ENCODE data around the gene BLOC1S2.

Gene BLOC1S2

GRCh38 chr10:100286051-100287033 is at the start of gene BLOC1S2:
Gene BLOC1S2 (minus strand): TSS chr10:100286680. CDS start chr10:100286659, 21 bp downstream.
- H3K36me3 Mint-ChIP-seq = peaks cover 2% of the 10 kb centered on the region

GRCh38 chr10:100334762-100335161 is 48.3 kb upstream of the BLOC1S2 start:
- H3K27ac Mint-ChIP-seq = no peak overlapping the region
- ATAC-seq (ENCODE audit: low read depth) = no peak
- no peak overlapping the region for H3K4me3 Mint-ChIP-seq
- H3K4me1 Mint-ChIP-seq = peaks cover 14% of the 10 kb centered on the region
- peaks cover 17% of the 10 kb centered on the region for H3K27me3 Mint-ChIP-seq
- H3K36me3 Mint-ChIP-seq = no peaks in the 10 kb centered on the region
- DNase-seq (ENCODE audit: low spot score in 2 of 2) = no peak
- no peaks in the 10 kb centered on the region for H3K9me3 Mint-ChIP-seq

More at GRCh38 chr10:100286051-100287033, at the start of gene BLOC1S2:
- H3K27me3 Mint-ChIP-seq = no peaks in the 10 kb centered on the region
- peak within 1 kb of the TSS; percentile 97 for H3K4me3 Mint-ChIP-seq
- DNase-seq (ENCODE audit: low spot score in 2 of 2) (peak; percentile 87 to 92), ATAC-seq (ENCODE audit: low read depth) (peak; percentile 82)
- peaks cover 22% of the 10 kb centered on the region for H3K4me1 Mint-ChIP-seq
- H3K9me3 Mint-ChIP-seq = no peaks in the 10 kb centered on the region
- peak within 1 kb of the TSS; percentile 94 for H3K27ac Mint-ChIP-seq

- H3K27ac Mint-ChIP-seq = no peak overlapping the region
- peaks cover 6% of the 10 kb centered on the region for H3K4me1 Mint-ChIP-seq
- ATAC-seq (ENCODE audit: low read depth) (no peak), DNase-seq (ENCODE audit: low spot score in 2 of 2) (no peak)
- H3K36me3 Mint-ChIP-seq = no peaks in the 10 kb centered on the region
- H3K4me3 Mint-ChIP-seq = no peak overlapping the region
- peaks cover 17% of the 10 kb centered on the region for H3K27me3 Mint-ChIP-seq
- no peaks in the 10 kb centered on the region for H3K9me3 Mint-ChIP-seq
Observed at GRCh38 chr10:100333661-100334440, 47.4 kb upstream of the BLOC1S2 start.

GRCh38 chr10:100333106-100333505 is 46.6 kb upstream of the BLOC1S2 start:
- ATAC-seq (ENCODE audit: low read depth) (no peak), DNase-seq (ENCODE audit: low spot score in 2 of 2) (no peak)
- Mint-ChIP-seq H3K4me3 (no peak overlapping the region), H3K4me1 (no peaks in the 10 kb centered on the region), H3K27me3 (peaks cover 17% of the 10 kb centered on the region), H3K36me3 (no peaks in the 10 kb centered on the region), H3K9me3 (no peaks in the 10 kb centered on the region), H3K27ac (no peak overlapping the region)

GRCh38 chr10:100330079-100330478 is 43.6 kb upstream of the BLOC1S2 start, which contains the start of gene PKD2L1:
Gene PKD2L1 (minus strand): TSS chr10:100330228. CDS start chr10:100330103, 125 bp downstream.
- no peak for ATAC-seq (ENCODE audit: low read depth)
- H3K27ac Mint-ChIP-seq = peak within 1 kb of the TSS; percentile 58

DNA sequence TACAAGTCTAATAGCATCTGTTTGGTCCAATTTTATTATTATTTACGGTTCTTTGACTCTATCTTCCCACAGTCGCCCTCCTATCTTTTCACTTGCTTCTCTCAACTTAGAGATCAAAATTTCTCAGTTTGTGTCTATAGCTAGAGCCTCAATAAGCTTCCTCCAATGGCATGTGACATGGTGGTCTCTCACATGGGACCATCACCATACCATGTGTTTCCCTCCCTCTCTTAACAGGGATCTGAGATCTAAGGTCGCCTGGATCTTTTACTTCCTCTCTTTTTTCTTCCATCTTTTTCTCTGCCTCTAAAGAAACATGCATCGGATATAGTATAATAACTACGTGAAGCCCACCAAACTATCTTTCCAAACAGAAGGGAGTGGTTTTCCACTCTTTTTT is 41.7 kb upstream of the BLOC1S2 start:
- DNase-seq (ENCODE audit: low spot score in 2 of 2) = no peak
- Mint-ChIP-seq H3K27ac (peak overlapping the region; percentile 54), H3K27me3 (peaks cover 14% of the 10 kb centered on the region), H3K36me3 (no peaks in the 10 kb centered on the region), H3K4me1 (peaks cover 12% of the 10 kb centered on the region), H3K9me3 (no peaks in the 10 kb centered on the region), H3K4me3 (no peak overlapping the region)
- ATAC-seq (ENCODE audit: low read depth) = no peak

More at GRCh38 chr10:100330079-100330478, 43.6 kb upstream of the BLOC1S2 start, which contains the start of gene PKD2L1:
- peaks cover 17% of the 10 kb centered on the region for H3K27me3 Mint-ChIP-seq
- H3K36me3 Mint-ChIP-seq = no peaks in the 10 kb centered on the region
- peaks cover 12% of the 10 kb centered on the region for H3K4me1 Mint-ChIP-seq
- H3K4me3 Mint-ChIP-seq = no peak within 1 kb of the TSS
- DNase-seq (ENCODE audit: low spot score in 2 of 2) = no peak
- H3K9me3 Mint-ChIP-seq = no peaks in the 10 kb centered on the region

DNA sequence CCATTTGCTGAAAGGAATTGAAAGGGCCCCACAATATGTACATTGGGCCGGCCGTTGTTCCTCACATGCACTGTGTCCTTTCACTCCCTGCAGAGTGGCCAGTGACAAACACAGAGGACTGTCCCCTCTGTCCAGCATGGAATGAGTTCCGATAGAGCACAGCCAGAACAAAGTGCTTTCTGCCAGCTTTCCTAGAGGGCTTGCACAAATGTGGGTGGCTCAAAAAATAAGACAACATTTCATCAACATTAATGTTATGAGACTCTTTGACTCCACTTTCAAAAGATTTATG is 41.2 kb upstream of the BLOC1S2 start:
- peaks cover 10% of the 10 kb centered on the region for H3K27me3 Mint-ChIP-seq
- ATAC-seq (ENCODE audit: low read depth) (no peak), DNase-seq (ENCODE audit: low spot score in 2 of 2) (no peak)
- H3K4me3 Mint-ChIP-seq = no peak overlapping the region
- no peaks in the 10 kb centered on the region for H3K36me3 Mint-ChIP-seq
- peaks cover 12% of the 10 kb centered on the region for H3K4me1 Mint-ChIP-seq
- H3K27ac Mint-ChIP-seq = peak overlapping the region; percentile 86
- H3K9me3 Mint-ChIP-seq = no peaks in the 10 kb centered on the region

DNA sequence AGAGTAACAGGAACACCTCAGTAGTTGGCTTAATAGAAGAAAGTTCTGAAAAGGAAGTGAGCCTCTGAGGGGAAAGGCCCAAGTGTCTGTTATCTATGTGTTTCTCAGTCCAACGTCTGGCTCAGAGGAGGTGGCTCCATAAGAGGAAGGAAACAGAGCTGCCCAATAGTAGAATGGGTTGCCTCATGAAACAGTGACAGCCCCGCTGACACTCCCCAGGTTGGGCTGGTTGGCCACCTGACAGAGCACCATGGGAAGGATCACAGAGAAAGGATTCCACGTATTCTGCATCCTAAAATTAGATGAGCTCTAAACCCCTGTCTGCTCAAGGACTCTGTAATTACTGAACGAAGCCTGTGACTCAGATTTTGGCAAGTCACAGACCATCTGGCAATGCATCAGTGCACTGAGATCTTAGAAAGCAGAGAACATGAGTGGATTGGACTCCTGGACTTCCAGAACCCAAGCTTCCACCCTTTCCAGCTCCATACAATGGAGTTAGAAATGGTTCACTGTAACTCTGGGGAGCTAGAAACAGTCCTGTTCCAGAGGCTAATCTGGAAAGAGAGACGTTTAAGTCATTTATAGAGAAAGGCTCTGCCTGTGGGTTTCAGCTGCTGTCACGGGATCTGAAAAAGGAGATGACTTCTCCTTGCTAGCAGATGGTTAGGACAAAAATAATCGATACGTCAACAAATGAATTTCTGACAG is 40.7 kb upstream of the BLOC1S2 start:
- ATAC-seq (ENCODE audit: low read depth) (peak; percentile 99), DNase-seq (ENCODE audit: low spot score in 2 of 2) (peak; percentile 58 to 80)
- H3K36me3 Mint-ChIP-seq = no peaks in the 10 kb centered on the region
- H3K4me1 Mint-ChIP-seq = peaks cover 12% of the 10 kb centered on the region
- H3K27me3 Mint-ChIP-seq = peaks cover 10% of the 10 kb centered on the region
- peak overlapping the region; percentile 86 for H3K27ac Mint-ChIP-seq
- no peaks in the 10 kb centered on the region for H3K9me3 Mint-ChIP-seq
- peak overlapping the region; percentile 51 for H3K4me3 Mint-ChIP-seq

DNA sequence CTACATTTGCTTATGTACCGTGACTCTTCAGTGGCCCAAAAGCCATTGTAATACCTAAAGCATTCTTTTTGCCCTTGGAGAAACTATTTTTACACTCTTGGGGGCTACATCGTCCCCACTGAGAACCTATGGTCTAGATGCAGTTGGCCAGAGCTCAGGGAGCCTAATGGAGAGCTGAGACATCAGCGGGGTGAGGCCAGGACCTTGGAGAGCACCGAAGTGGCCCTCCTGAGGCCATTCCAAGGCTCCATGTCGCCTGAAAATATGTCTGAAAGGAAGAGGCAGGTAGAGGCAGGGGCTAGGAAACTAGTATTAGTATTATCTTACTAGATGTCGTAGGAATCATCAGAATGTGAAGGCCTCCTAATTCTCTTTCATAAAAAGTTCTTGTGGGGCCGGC is 38.7 kb upstream of the BLOC1S2 start:
- DNase-seq (ENCODE audit: low spot score in 2 of 2) (no peak), ATAC-seq (ENCODE audit: low read depth) (no peak)
- Mint-ChIP-seq H3K4me1 (peaks cover 15% of the 10 kb centered on the region), H3K9me3 (no peaks in the 10 kb centered on the region), H3K36me3 (peaks cover 1% of the 10 kb centered on the region), H3K27ac (peak overlapping the region; percentile 86), H3K27me3 (peaks cover 2% of the 10 kb centered on the region), H3K4me3 (no peak overlapping the region)

- peaks cover 10% of the 10 kb centered on the region for H3K27me3 Mint-ChIP-seq
- no peak overlapping the region for H3K4me3 Mint-ChIP-seq
- peaks cover 1% of the 10 kb centered on the region for H3K36me3 Mint-ChIP-seq
- no peaks in the 10 kb centered on the region for H3K9me3 Mint-ChIP-seq
- H3K4me1 Mint-ChIP-seq = peaks cover 3% of the 10 kb centered on the region
- DNase-seq (ENCODE audit: low spot score in 2 of 2) (no peak), ATAC-seq (ENCODE audit: low read depth) (no peak)
- H3K27ac Mint-ChIP-seq = no peak overlapping the region
Observed at GRCh38 chr10:100319707-100320402, 33.4 kb upstream of the BLOC1S2 start.

GRCh38 chr10:100318207-100318606 is 31.7 kb upstream of the BLOC1S2 start:
- Mint-ChIP-seq H3K4me3 (no peak overlapping the region), H3K27ac (no peak overlapping the region), H3K36me3 (peaks cover 1% of the 10 kb centered on the region), H3K9me3 (no peaks in the 10 kb centered on the region), H3K27me3 (peaks cover 12% of the 10 kb centered on the region), H3K4me1 (peaks cover 3% of the 10 kb centered on the region)
- DNase-seq (ENCODE audit: low spot score in 2 of 2) (no peak), ATAC-seq (ENCODE audit: low read depth) (no peak)

GRCh38 chr10:100315615-100316014 is 29.1 kb upstream of the BLOC1S2 start:
- H3K27me3 Mint-ChIP-seq = peaks cover 21% of the 10 kb centered on the region
- H3K27ac Mint-ChIP-seq = no peak overlapping the region
- no peaks in the 10 kb centered on the region for H3K36me3 Mint-ChIP-seq
- H3K4me1 Mint-ChIP-seq = no peaks in the 10 kb centered on the region
- DNase-seq (ENCODE audit: low spot score in 2 of 2) (no peak), ATAC-seq (ENCODE audit: low read depth) (no peak)
- no peak overlapping the region for H3K4me3 Mint-ChIP-seq
- no peaks in the 10 kb centered on the region for H3K9me3 Mint-ChIP-seq

DNA sequence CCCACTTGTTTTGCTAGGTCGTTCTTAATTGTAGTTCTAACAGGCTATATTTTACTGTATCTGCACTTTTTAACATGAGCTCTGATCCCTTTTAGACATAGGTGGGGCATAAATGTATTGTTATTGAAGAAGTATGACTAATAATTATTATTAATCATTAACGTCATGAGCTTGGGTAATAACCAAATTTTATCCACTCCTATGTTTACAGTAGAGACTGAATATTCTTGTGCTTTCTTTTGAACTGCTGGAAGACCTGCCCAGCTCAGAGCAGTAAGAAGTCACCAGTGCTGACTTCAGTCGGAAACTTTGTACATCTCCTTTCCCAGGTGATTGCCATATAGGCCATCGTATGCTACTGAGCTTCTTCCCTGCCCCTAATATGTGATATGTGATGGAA is 24.8 kb upstream of the BLOC1S2 start:
- ATAC-seq (ENCODE audit: low read depth) (no peak), DNase-seq (ENCODE audit: low spot score in 2 of 2) (no peak)
- Mint-ChIP-seq H3K27ac (no peak overlapping the region), H3K9me3 (no peaks in the 10 kb centered on the region), H3K36me3 (no peaks in the 10 kb centered on the region), H3K4me3 (no peak overlapping the region), H3K27me3 (peaks cover 17% of the 10 kb centered on the region), H3K4me1 (no peaks in the 10 kb centered on the region)
